Osteocyte (in vitro differentiated cells): ENCODE measurements around the gene FAM118B. TPM values are rescaled to one million over a fixed set of nuclear protein-coding genes. Genes with fewer than 3 reads are reported as not detected.

ENCODE experiments used
- DNase-seq: peaks from one replicate; pipeline ENCODE4 v3.0.0; 2021; ENCODE audit warnings: mixed read lengths; ENCODE audit not compliant: unreplicated experiment; ENCODE audit errors: extremely low spot score
- H3K27ac Mint-ChIP-seq: one replicate; pipeline ENCODE4 v1.8.0; 2021; ENCODE audit warnings: mild to moderate bottlenecking, mixed read lengths; ENCODE audit not compliant: unreplicated experiment
- H3K27me3 Mint-ChIP-seq: one replicate; pipeline ENCODE4 v1.8.0; 2021; ENCODE audit warnings: mixed read lengths; ENCODE audit not compliant: unreplicated experiment
- H3K36me3 Mint-ChIP-seq: one replicate; pipeline ENCODE4 v1.8.0; 2021; ENCODE audit warnings: mixed read lengths; ENCODE audit not compliant: unreplicated experiment
- H3K4me1 Mint-ChIP-seq: one replicate; pipeline ENCODE4 v1.8.0; 2021; ENCODE audit warnings: mixed read lengths; ENCODE audit not compliant: unreplicated experiment
- H3K4me3 Mint-ChIP-seq: one replicate; pipeline ENCODE4 v1.8.0; 2021; ENCODE audit warnings: mild to moderate bottlenecking, moderate library complexity, mixed read lengths; ENCODE audit not compliant: unreplicated experiment
- H3K9me3 Mint-ChIP-seq: one replicate; pipeline ENCODE4 v1.8.0; 2021; ENCODE audit warnings: mixed read lengths; ENCODE audit not compliant: unreplicated experiment
- total RNA-seq: library from RNA; stranded (reverse); gene quantifications from 2 replicates; pipeline ENCODE4 v1.2.1, GENCODE V29; 2021
- TF ChIP-seq, protein P1 (sequence below): fragments of 200-600 bp; sonication (generic); IDR thresholded peaks from 2 replicates; pipeline ENCODE4 v1.5.0; 2021; ENCODE audit warnings: antibody characterized with exemption, mild to moderate bottlenecking, moderate library complexity

The FAM118B gene
- total RNA-seq, 1 donor from 2014 or later, result 23.3 TPM

DNA sequence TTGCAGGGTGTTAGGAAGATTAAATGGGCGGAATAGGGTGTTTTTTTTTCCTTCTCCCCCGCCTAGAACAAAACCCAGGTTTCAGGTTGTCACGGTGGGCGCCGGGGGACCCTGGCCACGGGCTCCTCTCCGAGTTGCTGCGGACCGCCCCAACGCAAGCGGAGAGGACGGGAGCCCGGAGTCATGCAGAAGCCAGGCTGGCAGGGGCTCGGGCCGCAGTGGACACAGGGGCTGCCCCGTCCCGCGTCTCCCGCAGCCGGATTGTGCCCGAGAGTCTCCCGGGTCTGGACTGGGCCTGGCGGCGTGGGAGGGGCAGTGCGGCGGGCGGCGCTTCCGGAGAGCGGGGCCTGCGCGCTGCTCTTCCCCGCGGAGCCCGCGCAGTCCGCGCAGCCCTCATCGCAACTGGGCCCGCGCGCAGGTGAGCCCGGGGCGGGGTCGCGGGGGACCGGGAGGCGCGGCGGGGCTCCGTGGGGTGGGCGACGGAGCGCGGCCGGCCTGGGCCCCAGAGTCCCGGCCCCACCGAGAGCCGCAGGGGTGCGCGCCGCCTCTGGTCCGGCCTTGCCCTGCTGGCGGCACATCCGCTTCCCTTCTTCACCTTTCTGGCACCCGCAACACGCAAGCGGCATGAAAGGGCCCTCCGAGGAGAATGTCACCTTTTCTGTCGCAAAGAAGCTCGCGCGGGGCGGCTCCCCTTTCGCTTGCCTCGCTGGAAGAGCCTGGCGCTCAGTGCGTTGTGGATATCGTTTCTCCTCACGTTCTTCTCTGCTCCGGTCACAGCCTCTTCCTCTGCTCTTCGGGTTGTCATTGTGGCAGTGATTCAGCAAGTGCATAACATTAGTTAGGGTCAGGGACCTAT, 71.4 kb downstream of the FAM118B start, which contains the start of gene TIRAP:
Gene TIRAP, plus strand, starts transcription at position 358 of the 856 bp plus-strand sequence. CDS start 7,802 bp downstream, outside the sequence.
- peak; percentile 86 for DNase-seq
- TF ChIP-seq, protein P1, sequence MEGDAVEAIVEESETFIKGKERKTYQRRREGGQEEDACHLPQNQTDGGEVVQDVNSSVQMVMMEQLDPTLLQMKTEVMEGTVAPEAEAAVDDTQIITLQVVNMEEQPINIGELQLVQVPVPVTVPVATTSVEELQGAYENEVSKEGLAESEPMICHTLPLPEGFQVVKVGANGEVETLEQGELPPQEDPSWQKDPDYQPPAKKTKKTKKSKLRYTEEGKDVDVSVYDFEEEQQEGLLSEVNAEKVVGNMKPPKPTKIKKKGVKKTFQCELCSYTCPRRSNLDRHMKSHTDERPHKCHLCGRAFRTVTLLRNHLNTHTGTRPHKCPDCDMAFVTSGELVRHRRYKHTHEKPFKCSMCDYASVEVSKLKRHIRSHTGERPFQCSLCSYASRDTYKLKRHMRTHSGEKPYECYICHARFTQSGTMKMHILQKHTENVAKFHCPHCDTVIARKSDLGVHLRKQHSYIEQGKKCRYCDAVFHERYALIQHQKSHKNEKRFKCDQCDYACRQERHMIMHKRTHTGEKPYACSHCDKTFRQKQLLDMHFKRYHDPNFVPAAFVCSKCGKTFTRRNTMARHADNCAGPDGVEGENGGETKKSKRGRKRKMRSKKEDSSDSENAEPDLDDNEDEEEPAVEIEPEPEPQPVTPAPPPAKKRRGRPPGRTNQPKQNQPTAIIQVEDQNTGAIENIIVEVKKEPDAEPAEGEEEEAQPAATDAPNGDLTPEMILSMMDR, result peak; percentile 18
- H3K27ac Mint-ChIP-seq, result peak within 1 kb of the TSS; percentile 96
- no peaks in the 10 kb centered on the region for H3K27me3 Mint-ChIP-seq
- no peaks in the 10 kb centered on the region for H3K9me3 Mint-ChIP-seq
- H3K4me1 Mint-ChIP-seq, result peaks cover 30% of the 10 kb centered on the region
- H3K4me3 Mint-ChIP-seq, result peak within 1 kb of the TSS; percentile 95
- peaks cover 3% of the 10 kb centered on the region for H3K36me3 Mint-ChIP-seq

DNA sequence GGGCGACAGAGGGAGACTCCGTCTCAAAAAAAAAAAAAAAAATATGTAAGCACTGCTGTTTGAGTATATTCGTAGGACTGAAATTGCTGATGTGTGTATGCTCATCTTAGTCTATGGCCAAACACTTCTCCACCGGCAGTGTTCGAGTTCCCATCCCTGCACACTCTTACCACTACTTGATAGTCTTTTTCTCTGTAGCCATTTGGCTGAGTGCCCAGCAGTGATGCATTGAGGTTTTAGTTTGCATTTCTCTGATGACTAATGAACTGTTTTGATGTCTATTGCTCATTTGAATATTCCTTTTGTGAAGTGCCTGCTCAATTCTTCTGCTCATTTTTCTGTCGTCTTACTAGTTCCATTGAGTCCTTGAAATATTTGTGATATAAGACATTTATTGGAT, 73.2 kb downstream of the FAM118B start:
- DNase-seq, result no peak
- TF ChIP-seq, protein P1, result no peak
- H3K27ac Mint-ChIP-seq, result no peak overlapping the region
- H3K27me3 Mint-ChIP-seq, result no peaks in the 10 kb centered on the region
- H3K9me3 Mint-ChIP-seq, result no peaks in the 10 kb centered on the region
- H3K36me3 Mint-ChIP-seq, result peaks cover 2% of the 10 kb centered on the region
- peaks cover 30% of the 10 kb centered on the region for H3K4me1 Mint-ChIP-seq
- no peak overlapping the region for H3K4me3 Mint-ChIP-seq

DNA sequence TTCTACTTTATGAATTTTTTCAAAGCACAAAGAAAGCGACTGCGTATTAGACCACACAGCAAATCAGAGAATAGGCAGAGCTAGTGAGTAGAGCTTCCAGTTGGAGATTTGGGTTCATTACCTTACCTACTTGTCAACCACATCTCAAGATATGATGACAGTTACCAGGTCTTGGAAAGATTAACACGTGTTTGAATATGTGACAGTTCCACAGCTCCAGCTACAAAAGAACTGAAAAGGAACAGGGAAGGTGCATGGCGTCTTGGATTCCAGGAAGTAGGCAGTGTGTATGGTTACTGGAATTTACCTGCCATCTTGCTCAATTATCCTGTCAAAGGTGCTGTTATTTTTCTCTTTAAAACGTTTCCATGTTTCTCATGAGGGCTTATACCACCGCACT, 76.7 kb downstream of the FAM118B start:
- H3K4me1 Mint-ChIP-seq, result peaks cover 16% of the 10 kb centered on the region
- no peak overlapping the region for H3K27ac Mint-ChIP-seq
- no peak overlapping the region for H3K4me3 Mint-ChIP-seq
- TF ChIP-seq, protein P1, result no peak
- no peaks in the 10 kb centered on the region for H3K9me3 Mint-ChIP-seq
- peaks cover 11% of the 10 kb centered on the region for H3K36me3 Mint-ChIP-seq
- H3K27me3 Mint-ChIP-seq, result no peaks in the 10 kb centered on the region
- DNase-seq, result no peak

DNA sequence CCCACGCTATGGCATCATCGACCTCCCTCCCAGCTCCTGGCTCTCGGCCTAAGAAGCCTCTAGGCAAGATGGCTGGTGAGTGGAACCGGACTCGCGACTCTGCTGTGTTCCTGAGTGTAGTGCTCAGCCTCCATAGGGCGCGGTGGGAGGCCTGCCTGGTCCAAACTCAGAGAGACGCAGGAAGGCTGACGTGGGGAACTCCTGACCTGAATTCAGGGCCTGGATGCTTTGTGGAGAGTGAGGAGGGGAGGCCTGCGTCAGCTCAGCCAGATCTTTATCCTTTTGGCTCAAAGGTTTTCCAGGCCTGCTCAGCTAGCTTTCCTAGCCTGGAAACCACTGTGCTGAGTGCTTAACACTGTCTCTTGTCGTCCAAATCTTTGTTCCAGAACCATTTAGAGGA, 79.3 kb downstream of the FAM118B start:
- TF ChIP-seq, protein P1, result no peak
- peaks cover 20% of the 10 kb centered on the region for H3K36me3 Mint-ChIP-seq
- no peak overlapping the region for H3K4me3 Mint-ChIP-seq
- H3K27ac Mint-ChIP-seq, result no peak overlapping the region
- H3K9me3 Mint-ChIP-seq, result no peaks in the 10 kb centered on the region
- no peak for DNase-seq
- H3K4me1 Mint-ChIP-seq, result no peaks in the 10 kb centered on the region
- H3K27me3 Mint-ChIP-seq, result no peaks in the 10 kb centered on the region

DNA sequence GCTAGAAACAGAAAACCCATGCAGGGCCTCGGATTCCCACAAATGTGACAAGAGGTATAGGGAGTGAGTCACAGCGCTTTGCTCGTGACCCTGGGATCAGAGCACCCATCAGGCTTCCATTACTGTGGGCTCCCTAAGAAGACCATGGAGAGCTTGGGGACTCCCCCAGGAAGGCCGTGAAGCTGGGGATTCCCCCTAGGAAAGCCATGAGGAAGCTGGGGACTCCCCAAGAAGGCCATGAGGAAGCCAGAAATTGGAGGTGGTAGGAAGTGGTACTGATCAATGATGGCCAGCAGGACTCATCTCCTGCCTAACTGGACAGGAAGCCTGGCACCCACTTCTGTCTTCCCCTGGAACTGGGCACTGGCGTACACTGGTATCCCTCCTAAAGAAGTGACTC, 82.1 kb downstream of the FAM118B start:
- Mint-ChIP-seq H3K9me3 (no peaks in the 10 kb centered on the region), H3K4me3 (no peak overlapping the region), H3K36me3 (peaks cover 23% of the 10 kb centered on the region), H3K27me3 (no peaks in the 10 kb centered on the region), H3K4me1 (no peaks in the 10 kb centered on the region), H3K27ac (no peak overlapping the region)
- DNase-seq, result no peak
- TF ChIP-seq, protein P1, result no peak
